Left hindlimb (tissue), 1 donor: ENCODE measurements around the gene P4HTM.
A peak's percentile ranks its signal among the peaks of the same experiment; 100 is the strongest.

ENCODE experiments used
- DNase-seq: peaks from one replicate; pipeline ENCODE4 v3.0.0-alpha.2; 2018

The P4HTM gene

DNA sequence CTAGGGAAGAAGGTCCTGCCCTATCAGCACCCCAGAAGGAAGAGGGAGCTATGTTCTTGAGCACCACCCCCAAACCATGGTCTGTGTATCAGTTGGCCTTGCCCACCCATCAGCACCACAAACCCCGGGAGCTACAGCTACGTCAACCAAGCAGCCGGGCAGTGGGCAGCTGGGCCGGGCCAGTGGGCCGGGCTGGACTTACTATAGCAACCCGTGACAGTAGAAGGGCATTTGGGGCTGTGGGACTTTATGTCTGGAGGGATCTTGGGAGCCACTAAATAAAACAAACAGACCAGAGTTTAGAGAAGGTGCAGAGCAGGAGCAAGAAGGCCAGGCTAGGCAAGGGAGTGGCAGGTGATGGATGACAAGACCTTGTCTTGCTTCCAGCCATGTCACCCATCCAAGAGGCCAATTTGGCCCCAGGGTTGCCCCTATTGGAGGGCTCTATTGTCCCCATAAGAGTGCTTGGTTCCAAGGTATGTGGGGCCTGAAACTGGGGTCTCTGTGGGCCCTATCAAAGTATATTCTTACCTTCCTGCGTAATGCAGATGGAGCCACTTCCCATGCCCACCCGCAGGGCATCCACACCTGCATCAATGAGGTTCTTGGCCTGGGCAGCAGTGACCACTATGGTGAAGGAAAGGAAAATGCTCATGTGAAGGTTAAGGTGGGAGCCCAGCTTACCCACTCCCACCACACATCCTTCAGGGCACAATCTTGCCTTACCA, 35.9 kb downstream of the P4HTM start:
- no peak for DNase-seq

DNA sequence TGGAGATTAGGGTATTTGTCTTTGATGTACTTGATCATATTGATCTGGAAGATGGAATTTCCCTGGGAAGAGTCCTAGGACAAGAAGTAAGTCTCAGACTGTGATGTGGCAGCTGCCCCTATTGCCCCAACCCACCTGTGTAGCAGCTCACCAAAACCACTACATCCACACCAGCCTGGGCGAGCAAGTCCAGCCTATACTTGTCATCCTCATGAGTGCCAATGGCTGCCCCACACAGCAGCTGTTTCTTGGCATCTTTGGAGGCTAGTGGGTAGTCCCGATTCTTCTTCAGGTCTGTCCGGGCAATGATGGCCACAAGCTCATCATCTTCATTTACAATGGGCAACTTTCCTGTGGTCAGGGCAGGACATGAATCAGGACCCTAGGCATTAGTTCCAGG, 36.5 kb downstream of the P4HTM start:
- DNase-seq = no peak

DNA sequence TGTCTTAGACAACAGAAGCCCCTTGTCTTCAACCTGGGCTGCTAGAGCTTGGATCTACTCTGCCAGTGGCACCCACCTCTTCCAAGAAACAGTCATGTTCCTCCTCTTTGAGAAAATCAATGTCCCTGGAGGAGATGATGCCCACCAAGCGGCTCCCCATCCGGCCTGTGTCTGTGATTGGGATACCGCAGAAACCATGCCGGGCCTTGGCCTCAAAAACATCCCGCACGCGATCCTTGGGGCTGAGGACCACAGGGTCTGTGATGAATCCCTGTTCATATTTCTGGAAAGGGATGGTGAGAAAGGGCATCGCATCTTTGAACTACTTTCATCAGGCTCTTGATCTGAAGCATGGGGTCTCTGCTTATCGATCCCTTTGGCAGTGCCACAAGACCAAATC, 37.6 kb downstream of the P4HTM start:
- DNase-seq = no peak

DNA sequence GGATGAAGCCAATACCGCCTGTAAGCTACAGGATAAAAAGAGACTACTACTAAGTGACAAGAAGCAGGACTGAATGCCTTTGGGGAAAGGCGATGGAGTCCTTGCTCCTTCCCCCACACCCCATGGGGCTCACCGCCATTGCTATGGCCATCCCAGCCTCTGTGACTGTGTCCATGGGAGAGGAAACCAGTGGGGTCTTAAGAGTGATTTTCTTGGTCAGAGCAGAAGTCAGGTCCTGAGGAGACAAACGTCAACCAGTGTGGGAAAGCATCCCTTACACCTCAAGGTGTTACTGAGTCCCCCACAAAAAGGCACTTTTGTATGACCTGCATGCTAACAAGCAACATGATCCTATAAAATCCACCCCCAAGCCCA, 38.2 kb downstream of the P4HTM start:
- DNase-seq = no peak

DNA sequence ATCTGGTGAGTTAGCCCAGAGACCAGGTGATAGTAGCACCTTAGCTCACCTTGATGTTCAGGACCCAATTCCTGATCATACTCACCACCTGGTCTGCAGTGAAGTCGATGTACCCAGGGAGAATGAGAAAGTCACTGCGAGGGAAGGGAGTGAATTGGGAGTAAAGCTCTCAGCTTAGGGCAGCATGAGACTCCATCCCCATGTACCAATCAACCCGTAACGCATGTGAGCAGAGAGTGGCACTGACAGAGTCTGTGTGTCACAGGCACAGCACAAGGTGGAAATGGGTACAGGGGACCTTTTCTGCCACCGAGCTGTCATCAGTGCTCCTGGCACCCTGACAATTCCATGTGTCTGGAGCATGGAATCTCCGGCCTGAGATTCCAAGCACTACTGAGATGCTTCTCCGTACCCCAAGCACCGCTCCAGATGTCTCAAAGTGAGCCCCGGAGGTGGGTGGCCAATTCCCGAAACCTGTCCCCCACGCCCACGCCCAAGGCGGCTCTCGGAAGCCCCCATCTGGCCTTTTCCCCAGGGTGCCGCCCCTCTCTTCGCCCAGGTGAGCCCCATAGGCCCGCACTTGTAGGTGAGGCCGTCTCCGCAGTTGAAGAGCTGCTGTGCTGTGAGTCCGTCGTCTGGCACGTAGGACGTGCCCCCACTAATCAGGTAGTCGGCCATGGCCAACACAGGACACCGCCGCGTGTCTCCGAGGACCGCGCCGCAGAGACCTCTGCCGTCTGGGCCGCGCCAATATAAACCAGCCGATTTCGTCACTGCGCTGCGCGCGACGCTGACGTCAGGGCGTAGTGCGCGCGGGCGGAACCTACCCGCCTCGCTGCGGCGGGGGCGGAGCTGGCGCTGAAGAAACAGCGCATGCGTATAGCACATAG, 38.9 kb downstream of the P4HTM start, which contains the start of gene IMPDH2:
TSS of gene IMPDH2 (minus strand) at position 726 of the 890 bp plus-strand sequence. CDS start at position 678, 48 bp downstream.
- DNase-seq = peak; percentile 94

DNA sequence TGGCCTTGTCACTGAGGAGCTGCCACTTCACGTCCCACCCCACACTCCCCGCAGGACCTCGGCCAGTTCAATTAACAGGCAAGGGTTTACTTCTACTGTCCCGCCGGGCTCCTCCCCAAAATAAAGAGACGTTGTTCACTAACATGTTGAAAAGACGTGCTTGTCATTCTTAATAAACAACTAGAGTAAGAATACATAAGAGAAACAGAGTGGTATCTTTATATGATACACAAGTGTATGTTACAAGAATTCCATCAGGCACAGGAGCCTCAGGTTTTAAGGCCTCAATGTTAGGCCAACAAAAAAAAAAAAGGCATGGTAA, 39.5 kb downstream of the P4HTM start:
- DNase-seq = no peak

DNA sequence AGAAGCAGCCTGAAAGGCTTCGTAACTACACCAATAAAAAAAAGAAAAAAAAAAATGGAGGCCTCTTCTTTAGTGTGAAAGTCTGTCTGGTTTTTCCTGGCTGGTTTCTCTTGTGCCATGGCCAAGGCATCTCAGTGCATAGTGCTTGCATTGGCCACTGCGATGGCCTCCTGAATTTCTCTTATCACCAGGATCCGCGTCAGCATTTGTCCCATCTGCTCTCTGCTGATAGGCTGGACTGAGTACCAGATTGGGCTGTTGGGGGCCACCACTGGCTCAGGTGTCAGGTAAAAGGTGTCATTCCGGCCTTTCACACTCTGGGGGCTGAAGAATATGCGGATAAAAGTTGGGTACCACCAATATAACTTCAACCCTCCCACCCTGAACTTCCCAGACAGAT, 40.3 kb downstream of the P4HTM start:
- no peak for DNase-seq

DNA sequence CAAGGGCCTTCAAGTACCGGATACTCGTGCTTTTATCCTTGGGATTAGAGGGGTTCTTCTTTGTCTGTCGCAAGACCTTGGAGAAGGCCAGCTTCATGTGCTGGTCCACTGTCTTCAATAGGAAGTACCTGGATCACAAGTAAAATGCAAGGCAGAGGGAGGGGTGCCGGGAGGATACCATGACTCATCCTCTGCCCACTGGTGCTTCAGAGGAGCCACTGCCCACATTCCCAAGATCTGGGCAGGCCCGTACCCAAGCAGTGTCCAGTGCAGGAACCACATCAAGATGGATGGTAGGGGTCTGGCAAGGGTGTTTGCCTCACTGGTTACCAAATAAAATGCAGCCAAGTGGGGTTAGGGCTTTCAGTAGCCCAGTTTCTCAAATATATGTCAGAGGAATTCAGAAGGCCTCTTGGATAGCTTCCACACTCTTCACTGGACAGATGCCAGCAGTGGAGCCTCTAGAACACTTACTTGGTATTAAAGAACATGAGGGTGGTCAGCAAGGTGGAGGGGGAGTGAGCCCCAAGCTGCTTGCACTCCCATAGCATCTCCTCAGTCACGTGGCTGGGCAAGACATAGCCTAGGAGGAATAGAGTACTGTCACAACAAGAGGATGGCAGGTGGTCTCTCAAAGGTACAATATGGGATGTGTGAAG, 42.7 kb downstream of the P4HTM start:
- no peak for DNase-seq

DNA sequence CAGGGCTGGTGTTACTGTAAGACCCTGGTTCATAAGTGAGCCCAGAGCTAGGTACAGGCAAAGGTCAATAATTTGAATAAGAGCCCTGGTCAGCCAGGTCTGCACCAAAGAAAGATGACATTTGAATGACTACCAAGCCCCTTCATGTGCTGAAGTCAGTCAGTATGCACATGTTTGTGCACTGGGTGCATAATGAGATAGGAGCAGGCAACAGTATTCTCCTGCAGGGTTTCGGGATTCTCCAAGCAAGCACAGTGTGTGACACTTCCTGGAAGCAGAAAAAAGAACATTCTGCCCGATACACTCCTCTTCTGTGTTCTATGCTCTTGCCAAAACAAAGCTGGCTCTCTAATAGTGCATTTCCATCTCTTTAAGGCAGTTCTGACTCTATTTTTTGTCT, 44.6 kb downstream of the P4HTM start:
- no peak for DNase-seq

DNA sequence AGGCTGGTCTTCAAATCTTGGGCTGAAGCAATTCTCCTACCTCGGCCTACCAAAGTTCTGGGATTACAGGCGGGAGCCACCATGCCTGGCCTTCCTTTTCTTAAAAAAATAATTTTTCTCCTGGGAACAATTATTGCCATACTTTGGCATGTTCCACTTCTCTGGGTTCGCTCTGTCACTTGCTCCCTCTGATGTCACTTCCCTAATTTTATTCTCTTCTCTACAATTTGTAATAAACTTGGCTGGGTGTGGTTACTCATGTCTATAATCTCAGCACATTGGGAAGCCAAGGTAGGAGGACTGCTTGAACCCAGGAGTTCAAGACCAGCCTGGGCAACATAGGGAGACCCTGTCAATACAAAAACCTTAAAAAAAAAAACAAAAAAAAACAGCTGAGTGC, 45.2 kb downstream of the P4HTM start:
- no peak for DNase-seq

DNA sequence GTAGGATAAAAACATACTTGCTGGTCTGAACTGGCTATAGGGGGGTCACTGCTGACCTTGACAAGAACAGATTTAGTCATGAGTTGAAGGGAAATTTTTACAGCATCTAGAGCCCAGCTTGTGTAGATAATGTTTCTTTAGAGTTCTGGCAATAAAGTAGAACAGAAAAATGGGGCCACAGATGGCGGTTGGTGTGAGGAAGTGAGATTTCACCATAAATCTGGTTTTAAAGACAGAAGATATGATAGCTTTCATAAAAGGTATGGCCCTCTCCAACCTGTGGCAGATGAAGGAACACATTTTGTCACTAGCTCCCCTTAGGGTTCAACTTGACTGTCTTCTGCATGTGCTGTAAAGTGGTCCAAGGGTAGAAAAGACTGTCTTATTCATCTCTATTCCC, 63.5 kb downstream of the P4HTM start:
- no peak for DNase-seq

DNA sequence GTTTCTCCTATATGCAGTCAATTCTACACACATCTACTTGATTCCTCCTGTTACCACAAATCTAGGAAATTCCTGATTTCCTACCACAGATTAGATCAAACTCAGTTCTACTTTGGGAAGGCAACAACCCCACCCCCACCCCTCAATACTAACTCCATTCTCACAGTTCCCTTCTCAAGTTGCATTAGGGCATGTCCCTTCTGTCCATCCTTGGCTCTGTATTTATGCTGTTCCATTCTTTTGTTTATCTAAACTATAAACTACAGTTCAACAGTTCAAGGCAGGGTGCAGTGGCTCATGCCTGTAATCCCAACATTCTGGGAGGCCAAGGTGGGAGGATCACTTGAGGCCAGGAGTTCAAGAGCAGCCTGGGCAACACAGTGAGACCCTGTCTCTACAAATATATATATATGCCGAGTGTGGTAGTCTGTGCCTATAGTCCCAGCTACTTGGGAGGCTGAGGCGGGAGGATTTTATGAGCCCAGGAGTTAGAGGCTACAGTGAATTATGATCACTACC, 64.4 kb downstream of the P4HTM start:
- DNase-seq = no peak
